Measurements from ENCODE around the gene LRRN4CL. TPM values are rescaled to one million over a fixed set of nuclear protein-coding genes. Genes with fewer than 3 reads are reported as not detected.
"Not testable (repeated sequence)": the region's sequence is repeated elsewhere in the genome, so short reads cannot be mapped to it uniquely, and the experiment has no call there.

LRRN4CL gene
- polyA plus RNA-seq (ENCODE audit: insufficient read length in 3 of 3): under 1 TPM; 0.78 to 0.95 (median 0.85) TPM

DNA sequence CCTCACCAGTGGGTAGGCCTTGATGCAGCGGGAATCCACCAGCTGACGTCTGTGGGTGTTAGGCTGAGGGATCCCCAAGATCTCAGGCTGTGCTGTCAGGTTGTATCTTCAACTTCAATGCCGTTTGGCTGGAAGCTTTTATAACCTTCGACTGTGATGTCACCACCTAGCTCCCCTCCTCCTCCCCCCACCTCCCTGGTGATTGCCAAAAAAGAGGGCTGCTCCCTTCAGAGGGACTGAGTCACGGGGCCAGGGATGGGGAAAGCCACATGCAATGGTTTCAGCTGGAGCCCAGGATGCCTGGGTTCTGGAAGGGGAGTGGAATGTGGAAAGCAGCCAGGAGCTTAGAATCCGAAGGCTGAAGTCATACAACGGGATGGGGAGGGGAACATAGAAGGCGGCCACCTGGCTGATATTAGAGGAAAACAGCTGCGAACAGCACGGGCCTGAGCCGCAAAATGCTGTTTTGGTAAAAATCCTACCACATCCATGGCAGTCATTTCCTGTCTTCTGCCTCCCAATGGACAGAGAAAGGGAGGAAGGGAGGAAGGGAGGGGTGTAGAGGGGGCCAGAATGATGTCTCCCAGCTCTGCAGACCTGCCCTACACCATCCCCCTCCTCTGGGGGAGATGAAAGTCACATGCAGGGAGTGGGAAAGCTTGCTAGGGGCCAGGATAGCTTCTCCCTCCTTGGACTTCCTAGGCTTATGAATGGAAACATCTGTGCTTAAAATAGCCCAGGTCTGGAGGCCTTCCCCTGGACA lies at the start of gene LRRN4CL:
Gene LRRN4CL (minus strand): TSS at position 110 of the 763 bp plus-strand sequence. CDS start 1,022 bp downstream, outside the sequence.
- no peak for DNase-seq (ENCODE audit: low read depth in 3 of 3, low spot score in 2 of 3)

DNA sequence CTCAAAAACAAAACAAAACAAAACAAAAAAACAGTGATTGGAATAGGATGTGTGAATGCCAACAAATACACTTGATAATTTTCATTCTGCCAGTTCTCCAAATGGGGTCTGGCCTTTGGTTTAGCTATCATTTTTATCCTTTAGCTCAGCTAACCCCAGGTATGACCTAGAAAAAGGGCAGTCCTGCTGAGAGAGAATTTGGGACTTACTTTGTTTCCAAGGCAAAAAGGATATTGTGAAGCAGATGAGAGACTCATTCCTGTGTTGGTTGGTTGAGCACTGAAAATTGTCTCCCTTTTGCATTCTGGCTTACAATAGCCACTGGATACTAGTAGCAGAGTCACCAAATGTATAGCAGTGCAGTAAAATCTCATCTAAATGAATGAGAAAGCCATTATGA lies 47.9 kb upstream of the LRRN4CL start:
- DNase-seq (ENCODE audit: low read depth in 3 of 3, low spot score in 2 of 3): no peak

DNA sequence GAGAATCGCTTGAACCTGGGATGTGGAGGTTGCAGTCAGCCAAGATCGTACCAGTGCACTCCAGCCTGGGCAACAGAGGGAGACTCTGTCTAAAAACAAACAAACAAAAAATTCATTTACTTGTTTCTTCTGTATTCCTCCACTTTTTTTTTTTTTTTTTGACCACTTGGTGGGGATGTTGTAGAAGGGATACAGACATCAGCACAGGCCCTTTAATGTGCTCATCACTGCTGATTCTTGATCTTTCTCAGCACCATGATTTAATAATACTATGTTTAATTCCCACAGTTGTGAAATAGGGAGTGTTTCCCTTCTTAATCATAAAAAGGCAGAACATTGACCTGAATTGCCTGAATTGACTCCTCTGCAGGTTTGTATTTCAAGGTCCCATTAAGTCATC lies 43.5 kb upstream of the LRRN4CL start:
- DNase-seq (ENCODE audit: low read depth in 3 of 3, low spot score in 2 of 3): no peak

DNA sequence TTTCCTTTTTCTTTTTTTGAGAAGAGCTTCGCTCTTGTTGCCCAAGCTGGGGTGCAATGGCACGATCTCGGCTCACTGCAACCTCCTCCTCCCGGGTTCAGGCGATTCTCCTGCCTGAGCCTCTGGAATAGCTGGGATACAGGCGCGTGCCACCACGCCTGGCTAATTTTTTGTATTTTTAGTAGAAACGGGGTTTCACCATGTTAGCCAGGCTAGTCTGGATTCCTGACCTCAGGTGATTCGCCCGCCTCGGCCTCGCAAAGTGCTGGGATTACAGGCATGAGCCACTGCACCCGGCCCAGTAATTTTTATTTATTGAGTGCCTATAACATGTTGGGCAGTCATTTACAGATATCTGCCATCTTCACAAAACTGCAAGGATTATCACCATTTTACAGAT lies 40.7 kb upstream of the LRRN4CL start:
- not testable (repeated sequence) for DNase-seq (ENCODE audit: low read depth in 3 of 3, low spot score in 2 of 3)

DNA sequence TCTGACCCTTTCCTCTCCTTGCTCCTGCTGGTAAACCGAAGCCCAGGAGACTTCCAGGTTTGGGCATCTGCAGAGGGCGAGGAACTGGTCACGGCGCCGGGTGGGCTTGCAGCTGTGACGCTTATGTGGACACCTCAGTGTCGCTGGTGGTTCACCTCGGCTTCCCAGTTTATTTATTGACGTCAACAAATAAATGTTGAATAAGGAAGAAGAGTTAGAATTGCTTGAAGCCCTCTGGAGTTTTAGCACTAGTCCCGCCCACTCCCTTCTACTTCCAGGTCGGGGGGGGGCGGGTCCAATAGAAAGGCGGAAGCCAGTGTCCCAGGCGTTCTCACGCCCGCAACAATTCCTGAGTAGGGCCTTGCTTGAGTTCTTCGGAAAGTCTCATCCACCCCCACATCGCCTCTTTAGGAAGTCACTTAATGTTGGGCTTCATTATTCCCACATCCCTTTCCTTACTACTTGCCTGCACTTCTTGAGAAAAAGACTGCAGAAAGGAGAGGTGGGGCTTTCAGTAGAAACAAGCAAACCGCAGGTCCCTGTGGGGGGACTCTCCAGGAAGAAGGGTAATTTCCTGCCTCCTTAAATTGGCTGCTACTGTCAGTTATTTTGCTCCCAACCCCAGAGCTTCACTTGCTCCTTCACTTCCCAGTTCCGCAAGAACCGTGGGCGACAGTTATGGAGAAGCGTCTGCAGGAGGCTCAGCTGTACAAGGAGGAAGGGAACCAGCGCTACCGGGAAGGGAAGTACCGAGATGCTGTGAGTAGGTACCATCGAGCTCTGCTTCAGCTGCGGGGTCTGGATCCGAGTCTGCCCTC lies 39.0 kb upstream of the LRRN4CL start, which contains the start of gene TTC9C:
Gene TTC9C (plus strand): TSS at position 316 of the 818 bp plus-strand sequence. CDS start 363 bp downstream, at position 679.
- DNase-seq (ENCODE audit: low read depth in 3 of 3, low spot score in 2 of 3): peak; percentile 70 to 81 (median 72)

DNA sequence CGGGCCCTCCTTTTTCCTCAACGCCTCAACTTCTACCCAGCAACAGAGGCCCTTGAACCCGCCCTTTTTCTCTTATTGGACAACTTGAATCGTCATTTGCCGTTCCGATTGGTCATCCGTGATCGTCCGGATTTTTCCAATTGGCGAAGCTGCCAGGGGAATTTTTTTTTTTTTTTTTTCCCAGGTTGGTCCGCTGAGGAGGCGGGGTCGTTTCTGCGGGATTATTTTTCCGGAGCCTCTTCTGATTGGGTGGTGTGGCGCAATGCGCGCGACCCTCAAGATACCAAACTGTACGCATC lies 38.5 kb upstream of the LRRN4CL start:
- peak in 2 of 3 donors; percentile 99 for DNase-seq (ENCODE audit: low read depth in 3 of 3, low spot score in 2 of 3)

DNA sequence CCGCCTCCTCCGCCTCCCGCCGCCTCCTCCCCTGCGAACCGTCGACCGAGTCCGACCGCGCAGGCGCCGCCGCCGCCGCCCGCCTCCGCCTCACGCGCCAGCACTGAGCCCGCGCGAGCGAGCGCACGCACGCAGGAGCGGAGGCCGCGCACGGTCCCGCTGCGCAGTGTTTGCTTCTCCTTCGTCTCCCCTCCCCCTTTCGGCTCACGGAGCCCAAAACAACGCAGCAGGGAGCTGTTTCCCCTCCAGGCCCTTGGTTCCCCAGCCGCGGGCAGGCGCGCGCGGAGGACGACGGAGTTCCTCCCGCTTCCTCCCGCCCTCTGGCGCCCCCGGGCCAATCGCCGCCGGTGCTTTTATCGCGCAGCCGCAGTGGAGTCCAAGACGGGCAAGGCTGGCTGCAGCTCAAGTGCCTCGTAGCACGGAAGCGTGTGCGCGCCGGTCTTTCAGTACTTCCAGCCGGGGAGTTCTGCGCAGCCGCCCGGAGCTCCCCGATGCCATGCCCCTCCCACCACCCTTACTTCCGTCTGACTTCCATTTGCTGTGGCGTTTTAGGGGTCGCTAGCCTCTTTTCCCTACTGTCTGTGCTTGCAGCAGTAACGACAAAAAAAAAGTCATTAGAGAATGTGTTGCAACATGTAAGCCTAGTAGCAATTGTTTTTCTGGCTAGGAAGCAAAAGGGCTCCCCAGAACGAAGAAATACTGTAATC lies 38.0 kb upstream of the LRRN4CL start, which contains the start of gene HNRNPUL2:
Gene HNRNPUL2 (minus strand): TSS at position 293 of the 707 bp plus-strand sequence. CDS start 301 bp downstream, outside the sequence.
- peak; percentile 97 to 100 (median 98) for DNase-seq (ENCODE audit: low read depth in 3 of 3, low spot score in 2 of 3)

DNA sequence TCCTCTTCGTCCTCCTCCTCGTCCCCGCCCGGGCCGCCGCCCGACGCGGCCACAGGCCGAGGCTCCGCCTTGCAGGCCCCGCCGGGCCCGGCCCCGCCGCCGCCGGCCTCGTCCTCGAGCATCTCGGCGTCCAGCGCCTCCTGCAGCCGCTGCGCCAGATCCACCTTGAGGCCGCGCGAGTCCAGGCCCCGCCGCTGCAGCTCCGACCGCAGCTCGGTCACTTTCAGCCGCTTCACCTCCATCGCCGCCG lies 37.5 kb upstream of the LRRN4CL start:
- no peak for DNase-seq (ENCODE audit: low read depth in 3 of 3, low spot score in 2 of 3)

DNA sequence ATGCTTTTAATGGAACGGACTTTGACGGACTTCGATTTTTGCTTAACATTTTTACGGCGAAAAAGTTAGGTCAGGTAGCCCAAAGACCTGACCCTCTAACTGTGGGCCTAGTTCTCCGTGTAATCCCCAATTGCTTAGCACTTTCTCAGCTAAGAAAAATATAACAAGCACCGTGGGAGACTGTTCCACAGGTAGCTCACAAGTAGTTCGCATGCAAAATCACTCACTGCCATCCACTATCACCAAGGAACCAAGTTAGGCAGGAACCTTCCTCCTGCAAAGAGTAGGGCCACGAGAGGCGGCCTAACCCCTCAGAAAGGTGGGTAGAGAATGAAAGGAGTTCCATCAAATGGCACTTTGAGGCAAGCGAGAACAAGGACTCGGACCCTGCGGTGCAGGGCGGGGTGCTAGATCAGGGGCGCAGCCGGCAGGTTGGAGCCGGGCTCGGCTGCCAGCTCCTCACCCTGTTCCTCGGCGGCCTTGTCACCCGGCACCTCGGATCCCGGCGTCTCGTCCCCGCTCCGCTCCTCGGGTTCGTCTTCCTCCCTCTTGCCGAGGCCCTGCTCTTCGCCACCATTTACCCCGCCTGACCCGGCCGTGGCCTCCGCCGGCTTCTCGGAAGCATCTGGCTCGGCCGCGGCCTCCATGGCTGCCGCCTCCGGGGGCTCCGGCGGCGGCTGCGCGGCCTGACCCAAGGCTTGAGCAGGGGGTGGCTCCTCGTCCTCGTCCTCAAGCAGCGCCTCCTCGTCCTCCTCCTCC lies 37.0 kb upstream of the LRRN4CL start:
- no peak for DNase-seq (ENCODE audit: low read depth in 3 of 3, low spot score in 2 of 3)

DNA sequence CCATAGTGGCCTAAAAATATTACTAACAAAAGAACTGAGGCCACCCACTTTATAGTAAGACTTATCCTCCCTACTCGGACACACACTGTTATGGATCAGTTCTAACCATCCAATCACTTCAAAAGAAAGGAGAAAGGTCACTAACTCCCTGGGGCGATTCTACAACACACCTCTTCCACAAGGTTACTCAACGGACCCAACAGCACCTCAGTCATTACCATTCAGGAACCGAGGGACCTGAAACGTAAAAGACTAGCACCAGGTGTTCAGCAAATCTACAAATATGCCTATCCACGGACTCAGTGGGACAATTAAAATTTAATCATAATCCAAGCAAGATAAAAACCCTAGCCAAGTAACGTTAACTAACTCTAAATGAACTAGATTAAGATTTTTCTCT lies 36.3 kb upstream of the LRRN4CL start:
- DNase-seq (ENCODE audit: low read depth in 3 of 3, low spot score in 2 of 3): no peak

DNA sequence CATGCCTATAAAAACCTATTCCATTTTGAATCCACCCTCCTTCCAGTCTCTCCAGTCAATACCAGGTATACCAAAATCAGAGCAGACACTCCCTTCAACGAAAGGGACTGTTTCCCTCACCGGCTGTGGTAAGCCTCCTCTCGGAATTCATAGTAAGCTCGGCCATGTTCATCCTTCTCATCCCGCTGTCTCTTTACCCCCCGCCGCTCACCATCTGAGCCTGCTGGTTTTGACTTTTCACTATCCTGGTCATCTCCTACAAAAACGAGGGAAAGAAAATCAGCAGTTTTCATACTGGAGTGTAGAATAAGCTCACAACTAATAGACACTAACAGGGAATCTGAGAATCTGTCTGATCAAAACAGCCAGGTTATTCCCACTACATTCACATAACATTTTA lies 34.8 kb upstream of the LRRN4CL start:
- no peak for DNase-seq (ENCODE audit: low read depth in 3 of 3, low spot score in 2 of 3)

DNA sequence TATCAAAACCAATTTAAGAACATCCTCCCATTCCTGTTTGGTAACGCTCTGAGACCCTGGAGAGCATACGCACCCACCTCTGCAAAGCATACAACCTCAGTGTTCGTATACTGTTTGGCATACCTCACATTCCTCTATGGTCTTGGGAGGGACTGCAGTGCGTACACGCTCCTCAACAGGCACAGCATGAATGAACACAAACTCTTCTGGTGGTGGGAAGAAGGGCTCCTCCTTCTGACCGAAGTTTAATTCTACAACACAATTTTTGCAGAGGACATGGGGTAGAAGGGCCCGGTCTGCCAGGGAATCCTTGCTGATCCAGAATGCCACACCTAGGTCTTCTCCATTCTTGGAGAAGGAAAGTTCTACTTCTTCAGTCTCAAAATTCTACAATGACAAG lies 32.7 kb upstream of the LRRN4CL start:
- DNase-seq (ENCODE audit: low read depth in 3 of 3, low spot score in 2 of 3): no peak

DNA sequence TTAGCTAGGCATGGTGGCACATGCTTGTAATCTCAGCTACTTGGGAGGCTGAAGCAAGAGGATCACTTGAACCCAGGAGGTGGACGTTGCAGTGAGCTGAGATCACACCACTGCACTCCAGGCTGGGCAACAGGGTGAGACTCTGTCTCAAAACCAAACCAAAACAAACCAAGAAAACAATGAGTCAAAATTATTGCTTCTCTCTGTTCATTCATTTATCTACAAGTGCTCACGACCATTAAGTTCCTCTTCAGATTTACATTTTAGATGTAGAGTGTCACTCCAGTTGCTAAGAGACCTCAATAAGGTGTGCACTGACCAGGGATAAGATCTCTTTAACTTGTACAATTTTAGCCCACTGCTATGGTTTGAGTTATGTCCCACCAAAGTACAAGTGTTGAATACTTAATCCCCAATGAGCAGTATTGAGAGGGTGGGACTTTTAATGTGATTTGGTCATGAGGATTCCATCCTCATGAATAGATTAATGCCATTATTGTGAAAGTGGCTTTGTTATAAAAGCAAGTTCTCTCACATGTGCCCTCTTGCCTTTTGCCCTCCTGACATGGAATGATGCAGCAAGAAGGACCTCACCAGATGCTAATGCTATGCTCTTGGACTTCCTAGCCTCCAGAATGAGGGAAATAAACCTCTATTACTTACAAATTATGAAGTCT lies 30.1 kb upstream of the LRRN4CL start:
- DNase-seq (ENCODE audit: low read depth in 3 of 3, low spot score in 2 of 3): no peak

DNA sequence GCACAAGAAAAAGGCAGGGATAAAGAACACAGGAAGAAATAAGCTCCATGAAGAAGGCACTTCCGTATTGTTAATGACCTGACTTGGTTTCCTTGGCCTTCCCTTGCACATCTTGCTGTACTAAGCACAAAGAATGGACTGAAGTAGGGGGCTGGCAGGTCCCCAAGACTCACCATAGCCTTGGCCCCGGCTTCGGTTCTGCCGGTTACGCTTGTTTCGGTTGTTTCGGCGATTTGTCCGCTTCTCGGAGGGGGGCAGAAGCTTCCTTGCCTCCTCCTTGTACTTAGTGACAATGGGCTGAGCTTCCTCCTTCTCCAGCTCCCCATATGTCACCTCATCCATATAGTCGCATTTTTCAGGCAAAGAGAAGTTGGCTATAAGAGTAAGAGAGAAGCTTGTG lies 27.5 kb upstream of the LRRN4CL start:
- no peak for DNase-seq (ENCODE audit: low read depth in 3 of 3, low spot score in 2 of 3)

DNA sequence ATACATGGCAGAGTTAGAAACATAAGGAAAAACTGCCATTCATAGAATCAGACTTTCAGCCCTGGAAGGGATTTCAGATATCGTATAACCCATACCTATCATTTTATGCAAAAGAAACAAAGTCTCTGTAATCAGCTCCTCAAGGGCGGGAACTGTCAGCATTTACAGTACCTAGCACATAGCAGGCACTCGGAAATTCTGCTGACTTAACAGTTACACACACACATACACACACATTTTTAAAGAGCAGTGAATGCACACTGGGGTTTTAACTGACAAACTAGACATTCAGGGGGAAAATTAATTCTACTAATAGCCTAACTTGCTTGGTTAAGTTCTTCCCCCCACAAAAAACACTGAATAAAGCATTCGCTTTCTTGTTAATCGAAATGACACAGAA lies 26.9 kb upstream of the LRRN4CL start:
- no peak for DNase-seq (ENCODE audit: low read depth in 3 of 3, low spot score in 2 of 3)

DNA sequence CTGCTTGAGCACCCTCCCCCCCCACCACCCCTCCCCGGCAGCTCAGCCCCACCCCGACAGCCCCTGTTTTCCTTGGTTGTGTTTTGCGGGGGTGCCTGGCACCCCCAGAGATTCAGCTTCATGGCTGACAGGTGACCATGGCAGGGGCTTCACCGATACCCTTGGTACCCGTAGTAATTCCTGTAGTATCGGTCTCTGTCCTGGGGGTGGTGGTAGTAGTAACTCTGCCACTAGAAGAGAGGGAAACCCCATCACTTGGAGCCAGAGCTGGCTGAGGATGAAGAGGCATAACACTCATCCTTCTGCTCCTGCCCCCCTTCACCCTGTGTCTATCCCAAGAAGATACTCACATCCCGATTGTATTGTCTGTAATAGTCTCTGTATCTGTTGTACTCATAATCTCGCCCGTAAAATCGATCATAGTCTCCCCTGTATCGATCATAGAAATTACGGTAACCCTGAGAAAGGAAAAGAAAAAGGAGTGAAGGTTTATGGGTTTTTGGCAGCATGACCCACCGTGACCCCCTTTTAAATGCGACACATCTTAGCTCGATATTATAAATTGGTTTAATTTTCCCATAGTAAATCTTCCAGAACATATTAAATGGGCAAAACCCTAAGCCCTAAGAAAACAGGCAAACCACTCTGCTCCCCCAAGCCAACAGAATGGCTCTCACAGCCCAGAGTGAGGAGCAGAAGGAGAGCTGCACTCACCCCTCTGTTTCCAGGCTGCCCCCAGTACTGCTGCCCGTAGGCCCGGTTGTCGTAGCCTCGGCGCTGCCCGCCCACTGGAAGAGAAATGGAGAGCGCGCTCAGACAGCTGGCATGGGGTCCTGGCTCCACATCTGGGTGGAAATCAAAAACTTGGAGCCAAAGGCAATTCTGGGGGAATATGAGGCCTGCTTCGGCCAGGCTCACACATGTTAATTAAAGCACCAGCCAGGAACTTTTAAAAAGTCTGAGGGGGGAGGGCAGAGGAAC lies 26.1 kb upstream of the LRRN4CL start:
- no peak for DNase-seq (ENCODE audit: low read depth in 3 of 3, low spot score in 2 of 3)

DNA sequence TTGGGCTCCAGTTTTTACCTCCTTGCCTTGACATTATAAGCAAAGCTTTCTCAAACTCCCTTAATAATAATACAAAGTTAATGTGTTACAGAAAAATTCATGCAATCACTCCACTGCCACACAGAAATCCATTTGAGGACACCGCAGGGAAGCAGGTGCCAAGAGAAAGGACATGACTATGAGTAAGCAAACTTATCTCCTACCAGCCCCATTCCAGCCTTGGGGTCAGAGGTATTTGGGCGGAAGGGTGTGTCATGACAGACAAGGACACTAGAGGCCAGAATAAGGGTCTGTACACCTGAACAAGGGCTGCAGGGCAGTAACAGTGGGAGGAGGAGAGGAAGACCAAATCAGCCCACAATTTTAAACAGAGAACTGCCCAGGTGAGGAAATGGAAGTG lies 24.0 kb upstream of the LRRN4CL start:
- DNase-seq (ENCODE audit: low read depth in 3 of 3, low spot score in 2 of 3): no peak

DNA sequence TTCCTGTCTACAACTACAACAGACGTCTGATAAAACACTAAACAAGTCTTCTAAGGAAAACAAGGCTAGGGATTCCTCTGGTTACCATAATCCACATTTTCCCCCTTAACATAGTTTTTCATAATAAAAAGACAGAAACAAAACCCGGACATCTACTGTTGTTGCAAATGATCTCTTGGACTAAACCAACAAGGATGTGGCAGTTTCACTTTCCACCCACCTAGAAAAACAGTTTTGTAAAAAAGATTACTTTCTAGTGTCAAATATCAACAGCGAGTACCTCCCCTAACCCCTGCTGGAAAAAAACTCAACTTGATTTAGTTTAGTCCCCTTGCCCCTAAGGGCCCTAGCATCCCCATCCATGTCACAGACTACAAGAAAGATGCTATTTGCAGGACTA lies 23.5 kb upstream of the LRRN4CL start:
- no peak for DNase-seq (ENCODE audit: low read depth in 3 of 3, low spot score in 2 of 3)

DNA sequence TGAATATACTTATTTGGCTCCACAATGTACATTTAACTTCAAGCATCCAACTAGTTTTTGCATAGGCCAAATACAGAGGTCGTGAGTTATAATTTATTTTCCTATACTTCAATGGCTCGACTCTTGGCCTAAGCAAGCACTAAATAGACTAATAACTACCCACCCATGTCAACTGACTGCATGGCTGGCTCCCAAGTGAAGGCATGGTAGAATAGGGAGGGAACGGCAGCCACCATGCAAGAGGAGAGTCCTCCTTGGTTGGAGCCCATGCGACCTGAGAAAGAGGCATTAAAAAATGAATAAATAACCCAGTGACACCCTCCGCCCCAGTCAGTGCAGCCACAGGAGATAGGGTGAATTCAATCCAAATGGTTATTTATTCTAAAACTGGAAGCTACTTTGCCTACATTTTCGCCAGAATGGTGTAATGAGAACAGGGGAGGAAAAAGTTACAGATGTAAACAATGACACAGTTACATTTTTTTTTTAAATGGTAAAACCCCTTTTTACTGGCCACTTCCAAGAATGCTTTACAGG lies 23.0 kb upstream of the LRRN4CL start:
- no peak for DNase-seq (ENCODE audit: low read depth in 3 of 3, low spot score in 2 of 3)
